ENCODE measurements around the gene C9orf78. TPM values are rescaled to one million over a fixed set of nuclear protein-coding genes. Genes with fewer than 3 reads are reported as not detected.
A peak's percentile ranks its signal among the peaks of the same experiment; 100 is the strongest.

The C9orf78 gene
- total RNA-seq = 30.4 and 30.8 TPM in 2 replicates
- long read RNA-seq, transcript C9orf78-201 (9 exons, 1,795 nt) = major isoform, 85 of 97 reads
- long read RNA-seq, partial matches to known transcripts = 5 of 97 reads
- long read RNA-seq, other reads (novel, unspliced or antisense) = 6 of 97 reads

- no peaks in the 10 kb centered on the region for H3K27me3 Mint-ChIP-seq
- H3K4me3 Mint-ChIP-seq (ENCODE audit: low read depth) = peak within 1 kb of the TSS; percentile 98
- peaks cover 20% of the 10 kb centered on the region for H3K4me1 Mint-ChIP-seq (ENCODE audit: low read depth)
- H3K36me3 Mint-ChIP-seq (ENCODE audit: insufficient read depth) = peaks cover 10% of the 10 kb centered on the region
- no peaks in the 10 kb centered on the region for H3K9me3 Mint-ChIP-seq (ENCODE audit: low read depth)
- DNase-seq (ENCODE audit: low spot score, unreplicated experiment) = peak; percentile 96
- no peak for TF ChIP-seq CTCF (IDR thresholded peaks at IDR 0.05; ENCODE audit: unreplicated experiment)
- peak within 1 kb of the TSS; percentile 97 for H3K27ac Mint-ChIP-seq
Measured at GRCh38 chr9:129835128-129835859, at the start of gene C9orf78, which contains the start of gene USP20. C9orf78 (minus strand) TSS chr9:129835275; CDS start chr9:129835221, 54 bp downstream. USP20 (plus strand) TSS chr9:129835458; CDS start chr9:129852556, 17,098 bp downstream.

- TF ChIP-seq CTCF (IDR thresholded peaks at IDR 0.05; ENCODE audit: unreplicated experiment) = no peak
- DNase-seq (ENCODE audit: low spot score, unreplicated experiment) = peak; percentile 67
- H3K4me3 Mint-ChIP-seq (ENCODE audit: low read depth) = peak overlapping the region; percentile 66
- H3K9me3 Mint-ChIP-seq (ENCODE audit: low read depth) = no peaks in the 10 kb centered on the region
- peaks cover 7% of the 10 kb centered on the region for H3K36me3 Mint-ChIP-seq (ENCODE audit: insufficient read depth)
- peaks cover 11% of the 10 kb centered on the region for H3K4me1 Mint-ChIP-seq (ENCODE audit: low read depth)
- H3K27ac Mint-ChIP-seq = peak overlapping the region; percentile 82
- H3K27me3 Mint-ChIP-seq = no peaks in the 10 kb centered on the region
Measured at GRCh38 chr9:129884220-129885017, 49.3 kb upstream of the C9orf78 start.

- Mint-ChIP-seq H3K27me3 (no peaks in the 10 kb centered on the region), H3K4me3 (ENCODE audit: low read depth) (no peak overlapping the region)
Measured at GRCh38 chr9:129881547-129882324, 46.7 kb upstream of the C9orf78 start.

GRCh38 chr9:129880654-129881546, 45.8 kb upstream of the C9orf78 start:
- no peak for DNase-seq (ENCODE audit: low spot score, unreplicated experiment)
- Mint-ChIP-seq H3K4me3 (ENCODE audit: low read depth) (no peak overlapping the region), H3K27ac (no peak overlapping the region), H3K27me3 (no peaks in the 10 kb centered on the region), H3K36me3 (ENCODE audit: insufficient read depth) (no peaks in the 10 kb centered on the region), H3K4me1 (ENCODE audit: low read depth) (peaks cover 11% of the 10 kb centered on the region), H3K9me3 (ENCODE audit: low read depth) (no peaks in the 10 kb centered on the region)
- TF ChIP-seq CTCF (IDR thresholded peaks at IDR 0.05; ENCODE audit: unreplicated experiment) = no peak

More at GRCh38 chr9:129881547-129882324, 46.7 kb upstream of the C9orf78 start:
- Mint-ChIP-seq H3K27ac (peak overlapping the region; percentile 59), H3K36me3 (ENCODE audit: insufficient read depth) (no peaks in the 10 kb centered on the region), H3K9me3 (ENCODE audit: low read depth) (no peaks in the 10 kb centered on the region), H3K4me1 (ENCODE audit: low read depth) (peaks cover 11% of the 10 kb centered on the region)
- no peak for DNase-seq (ENCODE audit: low spot score, unreplicated experiment)
- TF ChIP-seq CTCF (IDR thresholded peaks at IDR 0.05; ENCODE audit: unreplicated experiment) = no peak

Data from progenitor cell of endocrine pancreas (in vitro differentiated cells).